NCI-H2196 (cell line): ENCODE results near the gene DZIP1.
"Not testable (repeated sequence)": the region's sequence is repeated elsewhere in the genome, so short reads cannot be mapped to it uniquely, and the experiment has no call there.

Experiments used
- DNase-seq: peaks from one replicate; lab custom pipeline; 2025; ENCODE audit not compliant: unreplicated experiment; lab: John Stamatoyannopoulos, UW

DZIP1 gene

GRCh38 chr13:95604556-95604915, 40.0 kb downstream of the DZIP1 start:
- DNase-seq = no peak

- DNase-seq = peak; percentile 66
These were observed 40.5 kb downstream of the DZIP1 start for GRCh38 chr13:95603887-95604555.

GRCh38 chr13:95601906-95602305, 42.6 kb downstream of the DZIP1 start:
- DNase-seq = no peak

GRCh38 chr13:95601216-95601615, 43.3 kb downstream of the DZIP1 start:
- DNase-seq = no peak

GRCh38 chr13:95596701-95597100, 47.8 kb downstream of the DZIP1 start:
- no peak for DNase-seq

- no peak for DNase-seq
These were observed 51.0 kb downstream of the DZIP1 start for GRCh38 chr13:95593462-95593861.

GRCh38 chr13:95588721-95589120, 55.8 kb downstream of the DZIP1 start:
- DNase-seq = no peak

- DNase-seq = no peak
These were observed 56.4 kb downstream of the DZIP1 start for GRCh38 chr13:95588134-95588533.

- DNase-seq = no peak
These were observed 58.6 kb downstream of the DZIP1 start for GRCh38 chr13:95585867-95586266.

- DNase-seq = no peak
These were observed 65.2 kb downstream of the DZIP1 start for GRCh38 chr13:95579303-95579702.

- no peak for DNase-seq
These were observed 71.3 kb downstream of the DZIP1 start for GRCh38 chr13:95573221-95573620.

- DNase-seq = no peak
These were observed 72.6 kb downstream of the DZIP1 start for GRCh38 chr13:95571941-95572340.

- no peak for DNase-seq
These were observed 74.5 kb downstream of the DZIP1 start for GRCh38 chr13:95570016-95570415.

GRCh38 chr13:95568131-95568530, 76.4 kb downstream of the DZIP1 start:
- DNase-seq = no peak

GRCh38 chr13:95565758-95566157, 78.7 kb downstream of the DZIP1 start:
- DNase-seq = not testable (repeated sequence)

- no peak for DNase-seq
These were observed 79.7 kb downstream of the DZIP1 start for GRCh38 chr13:95564733-95565291.

GRCh38 chr13:95564091-95564490, 80.4 kb downstream of the DZIP1 start:
- DNase-seq = no peak

GRCh38 chr13:95560387-95560786, 84.1 kb downstream of the DZIP1 start:
- DNase-seq = no peak

- DNase-seq = no peak
These were observed 85.4 kb downstream of the DZIP1 start for GRCh38 chr13:95559100-95559499.

- no peak for DNase-seq
These were observed 87.5 kb downstream of the DZIP1 start for GRCh38 chr13:95557013-95557412.

- no peak for DNase-seq
These were observed 90.7 kb downstream of the DZIP1 start for GRCh38 chr13:95553581-95554385.
